NCI-H2081 (cell line): ENCODE measurements around the gene ATP12A.
A peak's percentile ranks its signal among the peaks of the same experiment; 100 is the strongest.

Source experiments
- DNase-seq, 2 experiments: peaks; one replicate each; lab custom pipeline; 2025; lab: John Stamatoyannopoulos, UW

Gene ATP12A

GRCh38 chr13:24734950-24735349 is 54.7 kb downstream of the ATP12A start:
- no peak for DNase-seq

GRCh38 chr13:24737042-24737441 is 56.8 kb downstream of the ATP12A start:
- no peak for DNase-seq

- no peak for DNase-seq
Measured at GRCh38 chr13:24738366-24738847, 58.2 kb downstream of the ATP12A start.

- DNase-seq = no peak
Measured at GRCh38 chr13:24740014-24740890, 60.0 kb downstream of the ATP12A start.

- DNase-seq = no peak
Measured at GRCh38 chr13:24741016-24741662, 60.9 kb downstream of the ATP12A start.

- no peak for DNase-seq
Measured at GRCh38 chr13:24741791-24742190, 61.6 kb downstream of the ATP12A start.

GRCh38 chr13:24742294-24742693 is 62.1 kb downstream of the ATP12A start:
- no peak for DNase-seq

GRCh38 chr13:24742977-24743376 is 62.8 kb downstream of the ATP12A start:
- no peak for DNase-seq

GRCh38 chr13:24744247-24744646 is 64.0 kb downstream of the ATP12A start:
- no peak for DNase-seq

GRCh38 chr13:24745516-24745860 is 65.3 kb downstream of the ATP12A start:
- no peak for DNase-seq

- no peak for DNase-seq
Measured at GRCh38 chr13:24745861-24746617, 65.8 kb downstream of the ATP12A start.

GRCh38 chr13:24746618-24747247 is 66.5 kb downstream of the ATP12A start:
- no peak for DNase-seq

GRCh38 chr13:24747248-24748060 is 67.2 kb downstream of the ATP12A start:
- DNase-seq = peak; percentile 26 to 31

GRCh38 chr13:24748061-24748400 is 67.8 kb downstream of the ATP12A start:
- DNase-seq = no peak

- no peak for DNase-seq
Measured at GRCh38 chr13:24759197-24759596, 79.0 kb downstream of the ATP12A start.
